GM10847 (cell line): ENCODE measurements around the gene CDC23.

Source experiments
- POLR2A ChIP-seq: IDR thresholded peaks from 2 replicates; pipeline ENCODE4 v1.6.1; 2011; ENCODE audit not compliant: insufficient read length; ENCODE audit errors: extremely low read depth

CDC23 gene

DNA sequence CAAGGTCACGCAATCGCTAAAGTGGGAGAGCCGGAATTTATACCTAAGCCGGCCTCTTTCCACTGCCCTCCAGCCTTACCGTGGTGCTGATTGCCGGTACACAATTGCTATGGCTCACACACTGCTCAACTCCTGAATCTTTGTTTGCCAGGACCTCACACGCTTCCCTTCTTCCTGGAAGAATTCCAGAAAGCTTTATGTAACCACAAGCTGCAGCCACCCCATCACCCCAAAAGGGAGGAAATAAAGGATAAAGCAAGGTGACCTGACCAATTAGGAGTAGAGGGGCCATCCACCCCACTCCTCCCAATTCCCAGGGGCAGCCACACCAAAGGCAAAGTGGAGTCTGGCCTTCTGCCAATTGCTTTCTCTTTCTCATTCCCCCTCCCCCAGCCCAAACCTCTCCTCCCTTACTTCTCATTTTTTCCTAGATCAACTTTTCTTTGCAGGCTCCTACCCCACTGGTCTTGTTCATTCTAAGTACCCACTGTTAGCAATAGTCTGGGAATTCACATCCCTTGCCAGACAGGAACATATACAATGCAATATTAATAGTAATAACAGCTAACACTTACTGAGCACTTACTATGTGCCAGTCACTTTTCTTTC lies 18.0 kb upstream of the CDC23 start:
- no peak for TF ChIP-seq POLR2A

DNA sequence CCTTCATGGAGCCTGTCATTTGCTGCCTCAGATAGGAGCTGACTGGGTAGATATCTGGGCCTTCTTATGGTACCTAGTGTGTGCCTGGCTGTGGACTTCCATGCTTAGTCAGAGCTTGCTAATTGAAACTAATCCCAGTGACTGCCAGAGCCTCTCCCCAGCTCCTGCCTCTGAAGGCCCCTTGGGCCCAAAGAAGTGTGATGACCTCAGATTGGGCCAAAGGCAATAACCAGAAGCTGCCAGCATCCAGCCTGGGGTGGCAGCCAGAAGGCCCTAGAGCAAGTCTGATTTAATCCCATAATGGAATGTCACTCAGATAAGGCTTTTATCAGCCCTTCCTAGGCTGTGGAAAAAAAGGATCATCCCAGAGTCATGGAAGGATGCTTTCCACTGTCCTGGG lies 17.1 kb upstream of the CDC23 start:
- no peak for TF ChIP-seq POLR2A

GRCh38 chr5:138229387-138229786 lies 16.3 kb upstream of the CDC23 start:
- no peak for TF ChIP-seq POLR2A

- TF ChIP-seq POLR2A: no peak
These were observed 13.8 kb upstream of the CDC23 start for GRCh38 chr5:138226910-138227309.

DNA sequence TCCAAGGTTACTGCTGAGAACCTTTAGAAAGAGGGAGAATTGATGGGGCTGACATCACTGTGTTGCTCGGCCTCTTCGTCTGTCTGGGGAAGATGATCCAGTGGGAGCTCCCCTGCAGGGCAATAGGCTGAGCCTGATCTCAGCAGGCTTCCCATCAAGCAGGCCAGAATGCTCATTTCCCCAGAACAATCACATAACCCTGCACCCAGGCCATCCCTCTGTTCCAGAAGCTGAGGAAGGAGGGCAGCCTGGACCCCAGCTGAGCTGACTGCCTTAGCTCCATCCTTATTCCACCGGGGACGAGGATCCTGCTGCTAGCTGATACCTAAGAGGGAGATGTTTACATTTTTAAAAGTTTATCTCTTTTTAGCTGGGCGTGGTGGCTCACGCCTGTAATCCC lies 11.6 kb upstream of the CDC23 start:
- TF ChIP-seq POLR2A: no peak

GRCh38 chr5:138223532-138223931 lies 10.4 kb upstream of the CDC23 start:
- no peak for TF ChIP-seq POLR2A

DNA sequence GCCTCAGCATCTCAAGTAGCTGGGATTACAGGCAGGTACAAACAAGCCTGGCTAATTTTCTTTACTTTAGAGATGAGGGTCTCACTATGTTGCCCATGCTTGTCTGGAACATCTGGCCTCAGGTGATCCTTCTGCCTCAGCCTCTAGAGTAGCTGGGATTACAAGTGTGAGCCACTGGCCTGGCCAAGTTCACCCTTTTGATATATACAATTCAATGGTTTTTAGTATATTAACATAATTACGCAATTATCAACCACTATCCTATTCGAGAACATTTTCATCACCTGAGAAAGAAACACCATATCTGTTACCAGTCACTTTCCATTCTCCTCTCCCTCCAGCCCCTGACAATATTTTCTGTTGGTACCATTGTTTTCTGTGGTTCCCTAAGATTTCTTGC lies 3.7 kb upstream of the CDC23 start:
- no peak for TF ChIP-seq POLR2A

DNA sequence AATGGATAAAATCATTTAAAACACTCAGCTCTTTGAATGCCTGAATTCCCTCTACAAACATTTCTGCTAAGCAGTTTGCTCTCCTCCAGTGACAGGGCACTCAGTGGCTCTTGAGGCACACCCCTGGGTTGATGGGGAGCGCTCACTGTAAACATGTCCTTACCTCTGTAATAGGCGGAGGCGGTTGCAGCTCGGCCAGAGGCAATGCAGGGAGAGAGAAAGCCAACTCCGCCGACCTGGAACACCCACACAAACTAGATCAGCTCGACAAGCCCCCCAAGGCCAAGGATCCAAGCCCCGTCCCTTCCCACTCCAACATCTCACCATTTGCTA lies 329 bp downstream of the CDC23 start:
- TF ChIP-seq POLR2A: no peak

DNA sequence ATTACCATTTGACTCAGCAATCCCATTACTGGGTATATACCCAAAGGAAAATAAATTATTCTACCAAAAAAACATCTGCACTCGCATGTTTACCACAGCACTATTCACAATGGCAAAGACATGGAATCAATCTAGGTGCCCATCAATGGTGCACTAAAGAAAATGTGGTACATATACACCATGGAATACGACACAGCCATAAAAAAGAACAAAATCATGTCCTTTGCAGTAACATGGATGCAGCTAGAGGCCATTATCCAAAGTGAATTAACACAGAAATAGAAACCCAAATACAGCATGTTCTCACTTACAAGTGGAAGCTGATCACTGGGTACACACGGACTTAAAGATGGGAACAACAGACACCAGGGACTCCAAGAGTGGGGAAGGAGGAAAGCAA lies 2.1 kb downstream of the CDC23 start:
- no peak for TF ChIP-seq POLR2A

DNA sequence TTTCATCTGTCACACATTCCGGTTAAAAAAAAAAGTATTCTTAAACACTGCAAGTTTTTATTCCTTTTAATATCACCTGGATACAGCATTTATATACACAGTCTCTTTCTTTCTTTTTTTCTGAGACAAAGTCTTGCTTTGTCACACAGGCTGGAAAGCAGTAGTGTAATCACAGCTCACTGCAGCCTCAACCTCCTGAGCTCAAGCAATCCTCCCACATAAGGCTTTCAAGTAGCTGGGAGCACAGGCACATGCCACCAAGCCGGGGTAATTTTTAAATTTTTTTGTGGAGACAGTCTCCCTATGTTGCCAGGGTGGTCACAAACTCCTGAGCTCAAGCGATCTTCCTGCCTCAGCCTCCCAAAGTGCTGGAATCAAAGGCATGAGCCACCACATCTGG lies 20.3 kb downstream of the CDC23 start:
- TF ChIP-seq POLR2A: no peak

- no peak for TF ChIP-seq POLR2A
These were observed 24.5 kb downstream of the CDC23 start for GRCh38 chr5:138188626-138189025.

- no peak for TF ChIP-seq POLR2A
These were observed 27.1 kb downstream of the CDC23 start for GRCh38 chr5:138186002-138186447.

DNA sequence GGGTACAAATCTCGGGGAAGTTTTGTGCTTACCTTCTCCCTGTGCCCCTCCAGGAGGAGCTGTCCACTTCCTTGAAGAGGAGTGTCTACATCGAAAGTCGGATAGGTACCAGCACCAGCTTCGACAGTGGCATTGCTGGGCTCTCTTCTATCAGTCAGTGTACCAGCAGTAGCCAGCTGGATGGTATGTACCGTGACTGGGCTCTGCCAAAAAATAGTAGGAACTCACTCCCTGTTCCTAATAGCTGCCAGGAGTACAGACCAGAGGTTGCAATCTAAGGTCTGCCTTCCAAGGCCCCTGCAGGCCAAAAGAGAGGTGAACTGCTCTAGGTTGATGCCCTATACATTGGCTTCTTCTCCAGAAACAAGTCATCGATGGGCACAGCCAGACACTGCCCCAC lies 30.3 kb downstream of the CDC23 start:
- TF ChIP-seq POLR2A: no peak

DNA sequence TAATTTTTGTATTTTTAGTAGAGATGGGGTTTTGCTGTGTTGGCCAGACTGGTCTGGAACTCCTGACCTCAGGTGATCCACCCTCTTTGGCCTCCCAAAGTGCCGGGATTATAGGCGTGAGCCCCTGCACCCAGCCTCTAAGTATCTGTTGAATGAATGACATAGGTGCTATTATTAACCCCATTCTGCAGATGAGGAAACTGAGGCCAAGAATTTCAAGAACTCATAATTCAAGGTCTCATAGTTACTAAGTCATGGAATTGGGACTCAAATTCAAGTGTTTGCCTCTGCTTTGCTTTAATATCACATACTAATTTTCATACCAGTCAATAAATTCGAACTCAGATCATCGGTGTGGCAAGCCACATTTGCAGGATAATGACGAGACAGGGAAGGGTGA lies 32.3 kb downstream of the CDC23 start:
- no peak for TF ChIP-seq POLR2A

- TF ChIP-seq POLR2A: no peak
These were observed 32.8 kb downstream of the CDC23 start for GRCh38 chr5:138180183-138180782.

DNA sequence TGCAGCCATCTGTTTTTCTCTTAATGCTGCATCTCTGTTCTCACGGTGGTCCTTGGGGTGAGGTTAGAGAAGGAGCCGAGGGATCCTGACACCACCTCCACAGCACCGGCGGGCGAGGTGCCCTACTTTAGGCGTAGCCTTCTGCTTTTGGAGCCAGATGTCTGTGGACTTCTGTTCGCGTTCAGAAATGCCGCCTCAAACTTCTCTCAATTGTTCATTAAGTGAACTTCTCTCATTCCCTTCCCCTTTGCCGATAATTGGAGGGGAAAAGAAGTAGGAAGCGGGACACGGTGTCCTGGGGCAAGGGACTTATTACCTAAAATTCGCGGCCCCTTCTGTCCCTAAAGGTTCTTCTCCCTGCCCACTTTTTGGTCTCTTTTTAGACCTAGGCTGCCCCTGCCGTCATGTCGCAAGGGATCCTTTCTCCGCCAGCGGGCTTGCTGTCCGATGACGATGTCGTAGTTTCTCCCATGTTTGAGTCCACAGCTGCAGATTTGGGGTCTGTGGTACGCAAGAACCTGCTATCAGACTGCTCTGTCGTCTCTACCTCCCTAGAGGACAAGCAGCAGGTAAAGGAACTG lies 33.8 kb downstream of the CDC23 start:
- no peak for TF ChIP-seq POLR2A

GRCh38 chr5:138178516-138179276 lies 34.4 kb downstream of the CDC23 start, which contains the start of the genes BRD8 and KIF20A:
Gene BRD8, minus strand, starts transcription at chr5:138178630. Its CDS starts 16 bp downstream, at chr5:138178614.
Gene KIF20A, plus strand, starts transcription at chr5:138179112. Its CDS starts 569 bp downstream, at chr5:138179681.
- peak; percentile 68 for TF ChIP-seq POLR2A
